MG63 (cell line): ENCODE measurements around the gene CCDC195. TPM values are rescaled to one million over a fixed set of nuclear protein-coding genes. Genes with fewer than 3 reads are reported as not detected.
"Not testable (repeated sequence)": the region's sequence is repeated elsewhere in the genome, so short reads cannot be mapped to it uniquely, and the experiment has no call there.

Source experiments
- DNase-seq: peaks from one replicate; pipeline ENCODE4 v3.0.0-alpha.2; 2020
- H3K27me3 ChIP-seq: fragments of 250-450 bp; sonication (Bioruptor Pico); 2 replicates; pipeline ENCODE4 v1.5.1; 2020; ENCODE audit warnings: mild to moderate bottlenecking, moderate library complexity
- H3K36me3 ChIP-seq: fragments of 250-450 bp; sonication (Bioruptor Pico); 2 replicates; pipeline ENCODE4 v1.5.1; 2020; ENCODE audit warnings: mild to moderate bottlenecking, moderate library complexity
- H3K4me3 ChIP-seq: fragments of 250-450 bp; sonication (Bioruptor Pico); 2 replicates; pipeline ENCODE4 v1.5.1; 2020; ENCODE audit warnings: mild to moderate bottlenecking, moderate library complexity
- H3K9me3 ChIP-seq: fragments of 250-450 bp; sonication (Bioruptor Pico); 2 replicates; pipeline ENCODE4 v1.5.1; 2020; ENCODE audit warnings: mild to moderate bottlenecking, moderate library complexity
- total RNA-seq: library from RNA; depleted of rRNA; stranded (reverse); fragments of >200 nt; shearing (Covaris generic); gene quantifications from 2 replicates; pipeline ENCODE4 v1.2.3, GENCODE V29; 2014; ENCODE audit warnings: low replicate concordance; rRNA removed

Gene CCDC195
- total RNA-seq, 1 experiment from 2014 or later, result not detected

DNA sequence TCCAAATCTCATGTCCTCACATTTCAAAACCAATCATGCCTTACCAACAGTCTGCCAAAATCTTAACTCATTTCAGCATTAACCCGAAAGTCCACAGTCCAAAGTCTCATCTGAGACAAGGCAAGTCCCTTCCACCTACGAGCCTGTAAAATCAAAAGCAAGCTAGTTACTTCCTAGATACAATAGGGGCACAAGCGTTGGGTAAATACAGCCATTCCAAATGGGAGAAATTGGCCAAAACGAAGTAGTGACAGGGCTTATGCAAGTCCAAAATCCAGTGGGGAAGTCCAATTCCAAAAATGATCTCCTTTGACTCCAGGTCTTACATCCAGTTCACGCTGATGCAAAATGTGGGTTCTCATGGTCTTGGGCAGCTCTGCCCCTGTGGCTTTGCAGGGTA, 54.5 kb downstream of the CCDC195 start:
- H3K9me3 ChIP-seq, H3K4me3 ChIP-seq, DNase-seq, H3K27me3 ChIP-seq, H3K36me3 ChIP-seq: not testable (repeated sequence)

- no peak for DNase-seq
- Histone ChIP-seq H3K27me3 (no peaks in the 10 kb centered on the region), H3K4me3 (no peak overlapping the region), H3K36me3 (no peaks in the 10 kb centered on the region), H3K9me3 (peaks cover 9% of the 10 kb centered on the region)
Observed at GRCh38 chr2:224659714-224660113, 56.5 kb downstream of the CCDC195 start.

DNA sequence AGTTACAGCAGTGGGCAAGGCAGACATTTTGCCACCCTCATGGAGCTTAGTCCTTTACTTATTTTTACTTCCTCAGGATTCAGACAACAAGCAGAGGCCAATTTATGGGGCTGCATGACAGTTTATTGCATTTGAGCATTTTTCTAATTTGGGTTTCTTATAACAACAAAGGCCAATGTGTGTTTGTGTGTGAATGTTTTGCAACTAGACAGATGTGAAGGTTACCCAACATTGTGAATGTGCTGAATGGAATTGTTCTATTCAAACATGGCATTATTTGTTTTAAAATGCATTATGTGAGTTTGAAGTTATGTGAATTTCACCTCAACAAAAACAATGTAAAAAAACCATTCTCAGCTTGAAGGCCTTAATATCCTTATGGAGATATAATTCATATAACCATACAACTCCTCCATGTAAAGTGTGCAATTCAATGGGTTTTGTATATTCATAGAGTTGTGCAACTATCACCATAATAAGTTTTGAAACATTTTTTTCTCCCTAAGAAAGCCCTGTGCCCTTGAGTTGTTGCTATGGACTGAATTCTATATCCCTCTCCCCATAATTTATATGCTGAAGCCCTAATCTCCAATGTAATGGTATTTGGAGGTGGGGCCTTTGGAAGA, 57.3 kb downstream of the CCDC195 start:
- no peak for DNase-seq
- no peaks in the 10 kb centered on the region for H3K27me3 ChIP-seq

DNA sequence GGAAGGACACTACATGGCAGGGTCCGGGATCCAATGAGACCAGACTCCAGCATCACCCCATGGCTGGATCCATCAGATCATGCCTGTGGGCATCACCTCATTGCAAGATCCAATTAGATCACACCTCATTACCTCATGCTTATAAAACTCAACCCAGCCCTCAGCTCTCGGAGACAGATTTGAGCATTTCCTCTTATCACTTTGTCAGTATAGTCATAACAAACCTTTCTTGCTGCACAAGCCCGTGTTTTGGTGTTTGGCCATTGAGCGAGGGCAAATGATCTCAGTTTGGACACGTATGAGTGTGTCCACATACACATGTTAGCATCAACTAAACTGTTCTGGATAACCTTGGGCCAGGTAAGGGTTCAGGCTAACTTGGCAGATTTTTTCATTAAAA, 58.8 kb downstream of the CCDC195 start:
- Histone ChIP-seq H3K27me3 (no peaks in the 10 kb centered on the region), H3K4me3 (no peak overlapping the region), H3K36me3 (no peaks in the 10 kb centered on the region), H3K9me3 (no peaks in the 10 kb centered on the region)
- no peak for DNase-seq

More for the DNA sequence above, 57.3 kb downstream of the CCDC195 start:
- H3K36me3 ChIP-seq, result no peaks in the 10 kb centered on the region
- peaks cover 9% of the 10 kb centered on the region for H3K9me3 ChIP-seq
- H3K4me3 ChIP-seq, result no peak overlapping the region

GRCh38 chr2:224655006-224655537, 61.1 kb downstream of the CCDC195 start:
- no peak overlapping the region for H3K4me3 ChIP-seq
- no peaks in the 10 kb centered on the region for H3K27me3 ChIP-seq
- no peaks in the 10 kb centered on the region for H3K36me3 ChIP-seq
- H3K9me3 ChIP-seq, result no peaks in the 10 kb centered on the region
- no peak for DNase-seq

Other genes starting within 250 kb of the CCDC195 start
- 55.6 and 68.9 TPM in 2 replicates for gene CUL3, start 131.0 kb downstream of the CCDC195 start, total RNA-seq